Mucosa of rectum (tissue), 2 donors: ENCODE results near the gene CLEC10A.

Source experiments
- H3K27ac ChIP-seq, 2 donors: one replicate each; pipeline ENCODE4 v1.7.0; 2013; ENCODE audit warnings: inconsistent platforms in 2 of 2, low read depth in 2 of 2, low read length in 2 of 2
- H3K27me3 ChIP-seq, 2 donors: one replicate each; pipeline ENCODE4 v1.7.0; 2013; ENCODE audit warnings: low read length in 2 of 2; ENCODE audit not compliant: control insufficient read depth in 2 of 2, insufficient read depth in 2 of 2
- H3K36me3 ChIP-seq, 2 donors: one replicate each; pipeline ENCODE4 v1.7.0; 2013; ENCODE audit warnings: low read length in 2 of 2; ENCODE audit not compliant: control insufficient read depth in 2 of 2, insufficient read depth in 2 of 2
- H3K4me1 ChIP-seq, 2 donors: one replicate each; pipeline ENCODE4 v1.7.0; 2013; ENCODE audit warnings: low read length in 2 of 2, mild to moderate bottlenecking in 1 of 2; ENCODE audit not compliant: control insufficient read depth in 2 of 2, insufficient read depth in 2 of 2
- H3K4me3 ChIP-seq, 2 donors: one replicate each; pipeline ENCODE4 v1.7.0; 2013; ENCODE audit warnings: low read length in 2 of 2
- H3K9ac ChIP-seq, 2 donors: one replicate each; pipeline ENCODE4 v1.7.0; 2013; ENCODE audit warnings: low read length in 2 of 2, low read depth in 1 of 2, mild to moderate bottlenecking in 1 of 2
- H3K9me3 ChIP-seq, 2 donors: one replicate each; pipeline ENCODE4 v1.7.0; 2013; ENCODE audit warnings: low read length in 2 of 2; ENCODE audit not compliant: control insufficient read depth in 2 of 2
- donor health status: healthy.
- donor health status: Normal muscosa, but diverticular disease.

The CLEC10A gene

GRCh38 chr17:7119314-7119713, 39.3 kb upstream of the CLEC10A start:
- Histone ChIP-seq H3K9ac (no peak overlapping the region), H3K4me1 (no peaks in the 10 kb centered on the region), H3K4me3 (no peak overlapping the region)

GRCh38 chr17:7114875-7115614, 35.0 kb upstream of the CLEC10A start:
- H3K9me3 ChIP-seq = no peaks in the 10 kb centered on the region
- H3K27me3 ChIP-seq = no peaks in the 10 kb centered on the region
- peak overlapping the region in 1 of 2 donors; percentile 11 for H3K27ac ChIP-seq
- no peak overlapping the region for H3K9ac ChIP-seq
- H3K4me1 ChIP-seq = no peaks in the 10 kb centered on the region
- H3K36me3 ChIP-seq = no peaks in the 10 kb centered on the region
- H3K4me3 ChIP-seq = no peak overlapping the region

More at GRCh38 chr17:7119314-7119713, 39.3 kb upstream of the CLEC10A start:
- Histone ChIP-seq H3K27me3 (no peaks in the 10 kb centered on the region), H3K36me3 (no peaks in the 10 kb centered on the region), H3K9me3 (no peaks in the 10 kb centered on the region), H3K27ac (no peak overlapping the region)

DNA sequence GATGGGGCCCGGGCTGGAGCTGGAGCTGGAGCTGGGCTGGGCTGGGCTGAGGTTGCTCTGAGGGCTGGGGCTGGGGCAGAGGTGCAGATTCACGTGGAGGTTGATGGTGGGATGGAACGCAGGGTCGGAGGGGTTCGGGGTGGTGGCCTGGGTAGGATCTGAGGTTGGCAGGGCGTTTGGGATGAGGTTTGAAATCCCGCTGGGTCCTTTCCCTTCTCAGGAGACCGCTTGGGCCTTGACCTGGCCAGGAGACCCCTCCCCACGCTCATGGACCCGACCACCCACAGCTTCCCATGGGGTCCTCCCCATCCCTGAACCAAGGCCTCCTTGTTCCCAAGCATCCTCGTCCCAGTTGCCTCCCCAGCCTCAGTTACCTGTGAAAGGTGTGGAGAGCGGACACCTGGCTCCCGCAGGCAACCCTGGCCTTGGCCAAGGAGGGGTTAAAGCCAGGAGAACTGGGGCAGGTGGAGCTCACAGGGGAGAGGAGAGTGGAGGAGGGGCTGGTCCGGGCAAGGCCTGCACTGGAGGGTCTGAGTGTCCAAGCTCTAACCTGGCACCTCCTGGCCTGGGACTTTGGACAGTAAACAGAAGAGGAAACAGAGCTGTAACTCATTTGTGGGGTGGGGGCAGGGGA, 34.3 kb upstream of the CLEC10A start, which contains the start of gene ASGR2:
ASGR2 (minus strand) TSS at position 582 of the 634 bp plus-strand sequence. CDS start 582 bp downstream, outside the sequence.
- H3K4me3 ChIP-seq = no peak within 1 kb of the TSS
- H3K9me3 ChIP-seq = no peaks in the 10 kb centered on the region
- H3K9ac ChIP-seq = no peak within 1 kb of the TSS
- peak within 1 kb of the TSS in 1 of 2 donors; percentile 11 for H3K27ac ChIP-seq
- H3K27me3 ChIP-seq = no peaks in the 10 kb centered on the region
- no peaks in the 10 kb centered on the region for H3K4me1 ChIP-seq
- H3K36me3 ChIP-seq = no peaks in the 10 kb centered on the region

DNA sequence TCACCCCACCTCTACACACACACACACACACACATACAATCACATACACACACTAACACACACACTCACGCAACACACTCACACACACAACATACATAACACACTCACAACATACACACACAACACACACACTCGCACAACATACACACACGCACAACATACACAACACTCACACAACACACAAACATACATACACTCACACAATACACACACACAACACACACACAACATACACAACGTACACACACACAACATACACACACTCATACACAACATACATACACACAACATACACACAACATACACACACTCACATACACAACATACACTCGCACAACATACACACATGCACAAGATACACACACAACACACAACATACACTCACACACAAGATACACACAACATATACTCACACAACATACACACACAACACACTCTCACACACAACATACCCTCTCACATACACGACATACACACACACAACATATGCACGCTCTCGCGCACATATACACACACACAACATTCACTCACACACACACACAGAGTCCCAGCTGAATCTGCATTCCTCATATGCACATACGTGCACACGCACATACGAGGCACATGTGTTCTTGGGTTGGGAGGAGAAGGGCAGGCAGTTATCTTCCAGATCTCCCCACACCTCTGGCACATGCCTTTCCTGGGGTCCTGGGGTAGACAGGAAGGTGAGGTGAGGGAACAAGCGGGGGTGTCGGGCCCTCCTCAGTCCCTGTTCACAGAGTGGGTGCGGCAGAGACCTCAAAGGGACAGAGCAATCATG, 33.4 kb upstream of the CLEC10A start:
- Histone ChIP-seq H3K27ac (no peak overlapping the region), H3K4me1 (no peaks in the 10 kb centered on the region), H3K36me3 (no peaks in the 10 kb centered on the region), H3K4me3 (no peak overlapping the region), H3K27me3 (no peaks in the 10 kb centered on the region), H3K9me3 (no peaks in the 10 kb centered on the region), H3K9ac (no peak overlapping the region)

DNA sequence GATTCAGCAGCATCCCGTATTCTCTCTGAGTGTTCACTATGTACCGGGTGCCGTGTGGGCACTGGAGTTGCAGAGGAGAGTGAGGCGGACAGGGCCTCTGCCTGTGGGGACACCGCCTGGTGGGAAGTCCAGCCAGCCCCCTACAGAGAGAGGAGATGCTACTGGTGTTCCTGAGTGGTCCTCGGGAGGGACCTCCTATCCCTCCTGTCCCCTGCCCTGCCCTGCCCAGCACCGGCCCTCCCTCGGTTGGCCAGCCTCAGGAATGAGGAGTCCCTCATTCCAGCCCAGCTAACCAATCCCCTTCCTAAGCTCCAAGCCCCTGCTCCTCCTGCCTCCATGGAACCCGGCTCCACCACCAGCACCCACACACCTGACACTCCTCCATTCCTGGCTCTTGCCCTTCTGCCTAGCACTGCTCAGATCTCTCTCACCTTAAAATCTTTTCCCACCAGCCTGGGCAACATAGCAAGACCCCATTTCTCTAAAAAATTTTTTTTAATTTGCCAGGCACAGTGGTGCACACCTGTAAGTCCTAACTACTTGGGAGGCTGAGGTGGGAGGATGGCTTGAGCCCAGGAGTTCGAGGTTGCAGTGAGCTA, 32.6 kb upstream of the CLEC10A start:
- no peak overlapping the region for H3K27ac ChIP-seq
- no peaks in the 10 kb centered on the region for H3K36me3 ChIP-seq
- no peak overlapping the region for H3K4me3 ChIP-seq
- peaks cover 0 to under 1% of the 10 kb centered on the region in 2 donors for H3K27me3 ChIP-seq
- H3K4me1 ChIP-seq = no peaks in the 10 kb centered on the region
- no peaks in the 10 kb centered on the region for H3K9me3 ChIP-seq
- H3K9ac ChIP-seq = no peak overlapping the region

- Histone ChIP-seq H3K36me3 (no peaks in the 10 kb centered on the region), H3K4me3 (no peak overlapping the region), H3K27me3 (peaks cover 0 to 2% of the 10 kb centered on the region in 2 donors), H3K4me1 (no peaks in the 10 kb centered on the region), H3K9ac (no peak overlapping the region), H3K27ac (no peak overlapping the region), H3K9me3 (no peaks in the 10 kb centered on the region)
These were observed 31.9 kb upstream of the CLEC10A start for GRCh38 chr17:7111784-7112509.

- Histone ChIP-seq H3K27ac (no peak overlapping the region), H3K9ac (no peak overlapping the region), H3K4me1 (no peaks in the 10 kb centered on the region), H3K27me3 (peaks cover 0 to 2% of the 10 kb centered on the region in 2 donors), H3K9me3 (no peaks in the 10 kb centered on the region), H3K36me3 (no peaks in the 10 kb centered on the region), H3K4me3 (no peak overlapping the region)
These were observed 30.7 kb upstream of the CLEC10A start for GRCh38 chr17:7110617-7111306.

DNA sequence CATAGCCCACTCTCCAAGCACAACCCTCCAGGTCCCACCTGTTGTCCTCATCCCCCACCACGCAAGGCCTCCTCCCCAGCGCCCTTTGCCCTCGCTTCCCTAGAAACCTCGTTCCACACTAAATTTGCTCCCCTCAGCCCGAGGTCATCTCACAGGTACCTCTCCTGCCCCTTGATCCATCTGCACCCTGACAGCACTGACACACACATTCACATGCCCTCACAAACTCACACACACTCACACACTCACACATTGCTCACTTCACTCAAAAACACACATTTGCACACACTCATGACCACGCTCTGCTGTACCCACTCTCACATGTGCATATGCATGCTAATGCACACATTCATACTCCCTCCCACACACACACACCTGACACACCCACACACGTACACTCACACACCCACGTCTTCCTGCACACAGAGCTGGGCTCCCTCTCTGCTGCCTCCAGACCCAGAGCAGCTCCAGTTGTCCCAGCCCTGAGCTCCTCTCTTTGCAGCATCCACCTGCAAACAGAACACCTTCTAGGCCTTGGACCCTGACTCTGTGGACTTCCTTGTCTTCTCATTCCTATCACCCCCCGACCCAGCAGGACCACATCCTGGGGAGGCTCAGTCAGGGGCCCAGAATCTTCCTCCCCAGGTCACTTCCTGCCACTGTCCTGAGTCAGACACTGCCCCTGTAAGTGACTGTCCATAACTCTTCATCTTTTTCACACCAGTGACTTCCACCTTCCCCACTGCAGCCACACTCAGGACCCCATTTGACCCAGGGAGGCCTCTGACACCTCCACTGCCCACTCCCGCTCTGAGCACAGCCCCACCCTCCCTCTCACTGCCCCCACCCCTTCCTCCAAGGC, 29.6 kb upstream of the CLEC10A start:
- peaks cover 0 to 2% of the 10 kb centered on the region in 2 donors for H3K27me3 ChIP-seq
- H3K9ac ChIP-seq = no peak overlapping the region
- no peak overlapping the region for H3K4me3 ChIP-seq

More for the DNA sequence above, 29.6 kb upstream of the CLEC10A start:
- Histone ChIP-seq H3K4me1 (no peaks in the 10 kb centered on the region), H3K36me3 (no peaks in the 10 kb centered on the region), H3K27ac (no peak overlapping the region), H3K9me3 (no peaks in the 10 kb centered on the region)
